Measurements from ENCODE around the gene POMGNT2.
"Not testable (repeated sequence)": the region's sequence is repeated elsewhere in the genome, so short reads cannot be mapped to it uniquely, and the experiment has no call there.

POMGNT2 gene

GRCh38 chr3:43075904-43076661 lies 29.8 kb downstream of the POMGNT2 start:
- no peak for DNase-seq (ENCODE audit: low read depth)

- no peak for DNase-seq (ENCODE audit: low read depth)
Observed at GRCh38 chr3:43074901-43075689, 30.8 kb downstream of the POMGNT2 start.

GRCh38 chr3:43074482-43074881 lies 31.4 kb downstream of the POMGNT2 start:
- no peak for DNase-seq (ENCODE audit: low read depth)

- no peak for DNase-seq (ENCODE audit: low read depth)
Observed at GRCh38 chr3:43073836-43074220, 32.1 kb downstream of the POMGNT2 start.

- DNase-seq (ENCODE audit: low read depth) = no peak
Observed at GRCh38 chr3:43073116-43073835, 32.6 kb downstream of the POMGNT2 start.

GRCh38 chr3:43072361-43072760 lies 33.5 kb downstream of the POMGNT2 start:
- no peak for DNase-seq (ENCODE audit: low read depth)

GRCh38 chr3:43071313-43071893 lies 34.5 kb downstream of the POMGNT2 start:
- no peak for DNase-seq (ENCODE audit: low read depth)

- not testable (repeated sequence) for DNase-seq (ENCODE audit: low read depth)
Observed at GRCh38 chr3:43070670-43071069, 35.2 kb downstream of the POMGNT2 start.

- DNase-seq (ENCODE audit: low read depth) = no peak
Observed at GRCh38 chr3:43063114-43063513, 42.8 kb downstream of the POMGNT2 start.

- no peak for DNase-seq (ENCODE audit: low read depth)
Observed at GRCh38 chr3:43062564-43063040, 43.3 kb downstream of the POMGNT2 start.

GRCh38 chr3:43062040-43062563 lies 43.8 kb downstream of the POMGNT2 start:
- no peak for DNase-seq (ENCODE audit: low read depth)

GRCh38 chr3:43061101-43061895 lies 44.6 kb downstream of the POMGNT2 start:
- no peak for DNase-seq (ENCODE audit: low read depth)

- no peak for DNase-seq (ENCODE audit: low read depth)
Observed at GRCh38 chr3:43059456-43059855, 46.4 kb downstream of the POMGNT2 start.

- DNase-seq (ENCODE audit: low read depth) = no peak
Observed at GRCh38 chr3:43055806-43056770, 49.8 kb downstream of the POMGNT2 start.

- DNase-seq (ENCODE audit: low read depth) = no peak
Observed at GRCh38 chr3:43055393-43055792, 50.5 kb downstream of the POMGNT2 start.

- no peak for DNase-seq (ENCODE audit: low read depth)
Observed at GRCh38 chr3:43054754-43055153, 51.1 kb downstream of the POMGNT2 start.

GRCh38 chr3:43053291-43053690 lies 52.6 kb downstream of the POMGNT2 start:
- no peak for DNase-seq (ENCODE audit: low read depth)

- no peak for DNase-seq (ENCODE audit: low read depth)
Observed at GRCh38 chr3:43048470-43048869, 57.4 kb downstream of the POMGNT2 start.

GRCh38 chr3:43046583-43046982 lies 59.3 kb downstream of the POMGNT2 start:
- DNase-seq (ENCODE audit: low read depth) = no peak

- not testable (repeated sequence) for DNase-seq (ENCODE audit: low read depth)
Observed at GRCh38 chr3:43045079-43045478, 60.8 kb downstream of the POMGNT2 start.
